Nephron progenitor cell (in vitro differentiated cells): ENCODE results near the gene MUS81.

Source experiments
- DNase-seq: peaks from one replicate; pipeline ENCODE4 v3.0.0; 2021
- H3K27ac Mint-ChIP-seq: 2 replicates; pipeline ENCODE4 v1.8.0; 2021; ENCODE audit warnings: mild to moderate bottlenecking, moderate library complexity, mixed read lengths
- H3K27me3 Mint-ChIP-seq: 2 replicates; pipeline ENCODE4 v1.8.0; 2021; ENCODE audit warnings: mild to moderate bottlenecking, low read depth, mixed read lengths; ENCODE audit not compliant: poor library complexity
- H3K36me3 Mint-ChIP-seq: 2 replicates; pipeline ENCODE4 v1.8.0; 2021; ENCODE audit warnings: low read depth, mixed read lengths
- H3K4me1 Mint-ChIP-seq: 2 replicates; pipeline ENCODE4 v1.8.0; 2021; ENCODE audit warnings: mixed read lengths
- H3K4me3 Mint-ChIP-seq: 2 replicates; pipeline ENCODE4 v1.8.0; 2021; ENCODE audit warnings: mild to moderate bottlenecking, moderate library complexity, mixed read lengths
- H3K9me3 Mint-ChIP-seq: 2 replicates; pipeline ENCODE4 v1.8.0; 2021; ENCODE audit warnings: mild to moderate bottlenecking, moderate library complexity, mixed read lengths
- CTCF ChIP-seq: fragments of 200-600 bp; sonication (generic); IDR thresholded peaks from 2 replicates; pipeline ENCODE4 v1.5.0; 2021; ENCODE audit warnings: antibody characterized with exemption

Gene MUS81

GRCh38 chr11:65868907-65869306 lies 8.7 kb downstream of the MUS81 start:
- no peak for DNase-seq
- no peak overlapping the region for H3K27ac Mint-ChIP-seq

GRCh38 chr11:65869643-65870306 lies 9.5 kb downstream of the MUS81 start:
- H3K27ac Mint-ChIP-seq = peak overlapping the region; percentile 73
- H3K36me3 Mint-ChIP-seq = peaks cover 7% of the 10 kb centered on the region
- no peak for TF ChIP-seq CTCF
- H3K27me3 Mint-ChIP-seq = no peaks in the 10 kb centered on the region
- H3K4me1 Mint-ChIP-seq = peaks cover 46% of the 10 kb centered on the region
- no peak overlapping the region for H3K4me3 Mint-ChIP-seq
- H3K9me3 Mint-ChIP-seq = no peaks in the 10 kb centered on the region
- DNase-seq = no peak

More at GRCh38 chr11:65868907-65869306, 8.7 kb downstream of the MUS81 start:
- H3K4me1 Mint-ChIP-seq = peaks cover 46% of the 10 kb centered on the region
- H3K9me3 Mint-ChIP-seq = no peaks in the 10 kb centered on the region
- peaks cover 7% of the 10 kb centered on the region for H3K36me3 Mint-ChIP-seq
- no peak overlapping the region for H3K4me3 Mint-ChIP-seq
- TF ChIP-seq CTCF = no peak
- H3K27me3 Mint-ChIP-seq = peaks cover 3% of the 10 kb centered on the region

- H3K4me3 Mint-ChIP-seq = peak overlapping the region; percentile 85
Observed at GRCh38 chr11:65870307-65870658, 10.1 kb downstream of the MUS81 start.

GRCh38 chr11:65870706-65871681 lies 10.8 kb downstream of the MUS81 start:
- Mint-ChIP-seq H3K4me1 (peaks cover 46% of the 10 kb centered on the region), H3K9me3 (no peaks in the 10 kb centered on the region), H3K36me3 (peaks cover 7% of the 10 kb centered on the region), H3K27ac (peak overlapping the region; percentile 75), H3K27me3 (no peaks in the 10 kb centered on the region), H3K4me3 (peak overlapping the region; percentile 85)
- DNase-seq = peak; percentile 48
- no peak for TF ChIP-seq CTCF

More at GRCh38 chr11:65870307-65870658, 10.1 kb downstream of the MUS81 start:
- TF ChIP-seq CTCF = no peak
- no peaks in the 10 kb centered on the region for H3K9me3 Mint-ChIP-seq
- H3K27ac Mint-ChIP-seq = no peak overlapping the region
- peaks cover 46% of the 10 kb centered on the region for H3K4me1 Mint-ChIP-seq
- H3K36me3 Mint-ChIP-seq = peaks cover 7% of the 10 kb centered on the region
- H3K27me3 Mint-ChIP-seq = no peaks in the 10 kb centered on the region
- no peak for DNase-seq

- Mint-ChIP-seq H3K27ac (peak overlapping the region; percentile 61), H3K4me3 (peak overlapping the region; percentile 85), H3K9me3 (no peaks in the 10 kb centered on the region), H3K36me3 (peaks cover 7% of the 10 kb centered on the region), H3K27me3 (no peaks in the 10 kb centered on the region), H3K4me1 (peaks cover 45% of the 10 kb centered on the region)
- TF ChIP-seq CTCF = no peak
- DNase-seq = peak; percentile 54
Observed at GRCh38 chr11:65871811-65872548, 11.7 kb downstream of the MUS81 start.
